GM18526 (cell line): ENCODE results near the gene NEURL1B.

ENCODE experiments used
- POLR2A ChIP-seq: IDR thresholded peaks from 3 replicates; pipeline ENCODE4 v1.6.1; 2011; ENCODE audit not compliant: insufficient read length; ENCODE audit errors: extremely low read depth

The NEURL1B gene

DNA sequence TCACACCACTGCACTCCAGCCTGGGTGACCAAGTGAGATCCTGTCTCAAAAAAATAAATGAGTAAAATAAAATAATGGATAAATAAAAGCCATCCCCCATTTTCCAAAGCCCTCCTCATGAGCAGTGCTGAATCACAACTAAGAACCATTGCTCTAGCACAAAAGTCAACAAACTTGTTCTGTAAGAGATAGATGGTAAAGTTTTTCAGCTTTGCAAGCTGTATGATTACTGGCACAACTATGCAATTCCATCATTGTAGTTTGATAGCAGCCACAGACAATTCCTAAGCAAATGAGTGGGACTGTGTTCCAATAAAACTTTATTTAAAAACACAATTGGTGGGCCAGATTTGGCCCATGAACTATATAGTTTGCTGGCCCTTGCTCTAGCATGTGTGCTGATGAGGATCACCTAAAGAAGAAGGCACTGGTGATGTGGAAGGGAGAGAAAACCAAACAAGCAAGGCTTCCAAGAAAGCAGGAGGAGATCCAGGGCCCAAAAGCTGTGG lies 64.6 kb downstream of the NEURL1B start:
- TF ChIP-seq POLR2A: no peak

- TF ChIP-seq POLR2A: no peak
Measured at GRCh38 chr5:172706796-172707195, 65.7 kb downstream of the NEURL1B start.

DNA sequence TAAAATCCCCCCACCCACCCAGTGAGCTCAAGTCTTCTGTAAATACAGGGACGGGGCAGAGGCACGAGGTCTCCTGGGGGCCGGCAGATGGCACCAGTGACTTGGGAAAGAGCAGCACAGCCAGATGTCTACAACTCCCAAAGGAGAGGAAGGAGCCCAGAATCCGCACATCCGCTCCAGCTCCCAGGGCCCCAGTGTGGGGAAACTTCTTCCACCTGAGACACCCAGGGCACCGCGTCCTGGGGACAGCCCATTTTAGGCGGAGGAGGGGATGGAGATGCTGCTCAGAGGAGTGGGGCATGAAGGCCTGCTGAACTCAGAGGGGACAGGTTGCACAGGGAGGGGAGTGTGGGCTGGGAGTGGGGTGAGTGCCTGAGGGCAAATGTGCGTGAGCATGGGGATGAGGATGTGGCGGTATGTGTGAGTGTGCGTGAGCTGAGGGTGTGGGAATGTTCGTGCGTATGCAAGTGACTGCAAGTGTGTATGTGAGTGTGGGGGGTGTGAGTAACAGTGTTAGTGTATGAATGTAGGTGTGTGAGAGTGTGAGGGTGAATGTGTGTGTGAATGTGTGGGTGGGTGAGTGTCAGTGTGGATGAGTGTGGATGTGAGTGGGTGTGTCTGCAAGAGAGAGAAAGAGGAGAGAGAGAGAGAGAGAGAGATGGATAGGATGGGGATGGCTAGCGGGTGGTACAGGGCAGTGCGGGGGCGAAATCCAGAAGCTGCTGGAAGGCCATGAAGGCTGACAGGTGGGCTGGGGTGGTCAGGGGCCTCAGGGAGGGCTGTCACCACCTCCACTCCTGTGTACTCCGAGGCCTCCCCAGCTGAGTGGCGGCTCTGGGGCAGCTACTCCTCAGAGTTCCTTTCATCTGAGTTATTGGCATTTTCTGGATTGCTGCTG lies 66.5 kb downstream of the NEURL1B start:
- no peak for TF ChIP-seq POLR2A

DNA sequence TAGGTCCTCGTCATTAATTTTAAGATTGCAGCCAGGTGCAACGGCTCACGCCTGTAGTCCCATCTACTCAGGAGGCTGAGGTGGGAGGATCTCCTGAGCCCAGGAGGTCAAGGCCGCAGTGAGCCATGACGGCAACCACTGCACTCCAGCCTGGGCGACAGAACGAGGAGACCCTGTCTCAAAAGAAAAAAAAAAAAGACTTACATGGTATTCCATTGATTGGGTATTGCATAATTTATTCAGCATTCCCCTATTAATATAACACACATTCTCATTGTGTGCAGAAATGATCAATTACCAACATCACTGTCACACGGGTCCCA lies 67.1 kb downstream of the NEURL1B start:
- no peak for TF ChIP-seq POLR2A

- no peak for TF ChIP-seq POLR2A
Measured at GRCh38 chr5:172710676-172711075, 69.6 kb downstream of the NEURL1B start.

GRCh38 chr5:172712610-172713009 lies 71.5 kb downstream of the NEURL1B start:
- TF ChIP-seq POLR2A: no peak

GRCh38 chr5:172713113-172713808 lies 72.2 kb downstream of the NEURL1B start:
- no peak for TF ChIP-seq POLR2A

DNA sequence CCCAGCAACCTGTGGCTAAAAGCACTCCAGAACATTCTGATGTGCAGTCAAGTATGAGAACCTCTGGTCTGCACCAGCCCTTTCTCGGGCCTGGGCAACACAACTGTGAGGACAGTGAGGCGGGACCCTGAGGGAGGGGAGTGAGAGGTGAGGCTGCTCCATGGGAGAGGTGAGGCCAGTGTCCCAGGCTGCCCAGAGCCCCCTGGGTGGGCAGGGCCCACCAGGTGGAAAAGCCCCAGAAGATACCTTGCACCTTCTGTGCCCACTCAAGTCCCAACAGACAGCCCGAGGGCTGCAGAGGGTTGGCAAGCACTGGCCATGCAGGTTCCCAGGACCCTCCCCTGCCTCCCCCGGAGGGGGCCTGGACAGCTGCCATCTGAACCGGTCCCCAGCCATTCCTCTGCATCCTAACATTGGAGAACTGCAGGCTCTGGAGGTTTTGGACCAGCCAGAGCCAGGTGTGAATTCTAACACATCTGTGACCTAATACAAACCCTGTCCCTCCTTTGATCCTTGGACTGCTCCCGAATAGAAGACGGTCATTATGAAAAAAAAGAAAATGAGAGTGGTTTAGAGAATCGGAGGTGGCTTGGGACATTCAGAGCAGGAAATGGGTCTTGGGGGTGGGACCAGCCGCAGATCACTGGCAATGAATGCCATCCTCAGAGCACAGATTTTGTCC lies 72.9 kb downstream of the NEURL1B start:
- TF ChIP-seq POLR2A: no peak

DNA sequence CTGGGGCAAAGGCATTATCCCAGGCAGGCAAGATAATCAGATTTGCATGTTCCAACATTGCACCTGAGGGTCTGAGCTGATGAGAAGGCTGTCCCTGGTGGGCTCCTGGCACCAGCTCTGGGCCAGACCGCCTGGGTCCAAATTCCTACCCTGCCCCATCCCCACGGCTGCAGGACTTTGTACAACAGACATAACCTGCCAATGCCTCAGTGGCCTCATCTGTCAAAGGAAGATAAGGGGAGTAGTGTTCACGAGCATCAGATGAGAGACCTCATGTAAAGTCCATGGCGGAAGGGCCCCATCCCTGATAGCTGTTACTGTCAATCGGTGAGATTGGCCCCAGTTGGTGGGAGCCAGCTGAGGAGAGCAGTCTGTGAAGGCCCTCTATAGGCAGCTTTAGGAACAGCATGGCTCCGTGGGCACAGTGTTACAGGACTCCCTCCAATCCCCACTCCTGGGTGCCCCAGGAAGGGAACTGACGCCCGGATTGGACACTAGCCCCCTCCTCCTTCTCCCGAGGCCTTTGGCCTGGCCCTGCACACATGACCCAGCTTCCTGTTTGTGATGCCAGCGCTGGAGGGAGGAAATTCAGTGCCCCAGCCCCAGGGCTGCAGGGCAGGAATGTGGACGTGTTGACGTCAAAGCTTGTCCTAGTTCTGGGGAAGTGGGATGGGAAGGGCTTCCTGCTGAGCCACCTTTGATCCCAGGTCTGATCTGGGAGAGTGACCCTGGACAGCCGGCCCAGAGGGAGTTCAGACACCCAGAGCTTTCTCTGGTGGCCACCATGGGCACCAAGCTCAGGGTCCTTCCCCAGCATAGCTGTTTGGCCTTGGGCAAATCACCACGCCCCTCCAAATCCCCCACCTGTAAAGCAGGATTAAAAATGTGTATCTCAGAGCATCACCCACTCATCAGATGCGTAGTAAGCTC lies 73.7 kb downstream of the NEURL1B start:
- no peak for TF ChIP-seq POLR2A

GRCh38 chr5:172715421-172715780 lies 74.3 kb downstream of the NEURL1B start:
- no peak for TF ChIP-seq POLR2A

DNA sequence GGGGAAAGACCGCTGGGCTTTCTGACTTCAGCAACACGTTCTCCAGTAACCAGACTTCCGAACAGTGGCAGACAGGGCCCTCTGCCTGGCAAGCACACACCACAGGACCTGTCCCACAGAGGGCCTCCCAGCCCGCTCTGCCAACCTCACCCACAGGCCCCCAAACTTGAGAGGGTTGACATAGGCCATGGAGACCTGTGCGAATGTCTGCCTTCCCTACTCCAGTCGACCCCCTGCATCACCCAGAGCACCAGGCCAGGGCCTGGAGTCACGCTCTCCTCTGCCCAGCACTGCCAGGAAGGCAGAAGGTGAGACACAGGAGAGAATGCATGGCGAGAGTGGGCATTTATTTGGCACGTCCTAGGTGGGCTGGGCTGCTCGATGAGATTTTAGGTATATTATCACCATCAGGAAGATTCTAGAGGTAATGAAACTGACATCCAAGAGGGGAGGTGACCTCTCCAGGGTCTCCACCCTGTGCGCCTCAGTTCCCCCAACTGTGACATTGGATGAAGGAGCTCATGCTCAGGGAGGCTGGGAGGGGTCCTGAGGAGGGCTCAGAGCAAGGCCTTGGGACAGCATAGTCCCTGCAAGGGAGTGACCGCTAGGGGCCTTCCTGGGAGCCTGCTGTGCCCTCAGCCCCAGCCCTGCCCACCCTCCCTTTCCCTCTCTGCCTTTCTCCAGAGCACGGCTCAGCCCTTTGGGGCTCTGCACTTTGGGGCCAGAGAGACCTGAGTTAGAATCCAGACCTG lies 75.0 kb downstream of the NEURL1B start:
- no peak for TF ChIP-seq POLR2A

GRCh38 chr5:172716796-172717313 lies 75.8 kb downstream of the NEURL1B start:
- no peak for TF ChIP-seq POLR2A

DNA sequence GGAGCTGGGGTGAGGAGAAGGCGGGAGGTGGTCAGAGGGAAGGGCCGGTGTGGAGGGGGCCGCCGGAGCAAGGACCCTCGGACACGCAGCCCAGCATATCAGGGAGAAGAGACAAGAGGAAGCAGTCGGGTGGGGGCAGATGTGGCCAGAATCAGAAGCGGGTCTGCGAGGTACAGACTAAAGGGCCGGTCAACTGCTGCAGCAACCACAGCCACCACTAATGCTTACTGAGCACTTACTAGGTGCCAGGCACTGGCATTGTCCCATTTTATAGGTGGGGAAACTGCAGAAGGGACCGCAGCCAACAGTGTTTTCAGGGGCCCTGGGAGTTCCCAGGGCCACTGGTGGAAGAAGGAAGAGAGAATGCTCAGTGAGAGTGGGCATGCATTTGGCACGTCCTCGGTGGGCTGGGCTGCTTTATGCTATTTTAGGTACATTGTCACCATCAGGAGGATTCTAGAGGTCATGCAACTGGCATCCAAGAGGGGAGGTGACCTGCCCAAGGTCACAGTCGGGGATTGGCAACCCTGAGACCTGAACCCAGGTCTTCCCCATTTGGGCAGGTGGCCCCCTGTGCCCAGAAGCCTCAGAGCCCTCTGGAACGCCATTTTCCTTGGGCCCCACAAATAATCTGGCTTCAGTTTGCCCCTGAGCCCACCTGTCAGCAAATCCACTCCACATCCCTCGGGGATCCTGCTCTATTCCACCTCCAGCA lies 76.6 kb downstream of the NEURL1B start:
- no peak for TF ChIP-seq POLR2A
